ENCODE data around the gene RASSF8. TPM values are rescaled to one million over a fixed set of nuclear protein-coding genes. Genes with fewer than 3 reads are reported as not detected.

The RASSF8 gene
- total RNA-seq, 1 experiment from 2014 or later: 9.2 TPM

DNA sequence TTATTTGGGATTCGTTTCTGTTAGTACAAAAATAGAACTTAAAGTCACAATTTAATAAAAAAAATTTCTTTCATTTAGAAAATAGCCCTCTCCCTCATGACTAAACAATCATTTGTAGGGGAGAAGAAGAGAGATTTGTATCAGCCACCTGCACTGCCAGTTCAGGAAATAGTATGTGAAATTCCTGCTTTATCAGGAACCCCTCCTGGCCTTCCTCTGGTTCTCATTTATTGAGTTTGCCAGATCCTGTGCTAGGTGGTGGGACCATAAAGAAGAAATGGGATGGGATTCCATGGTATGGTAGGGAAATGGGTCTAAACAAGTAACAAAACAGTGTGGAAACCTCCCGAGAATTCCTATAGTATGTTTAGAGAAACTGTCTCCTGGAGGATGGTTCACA is 30.0 kb downstream of the RASSF8 start:
- RAD21 ChIA-PET (ENCODE audit: low non-redundant PET in 1 of 2, low total read pairs in 2 of 2, uncharacterized antibody in 2 of 2, unreplicated experiment in 2 of 2): no interaction called here
- H3K4me2 ChIP-seq (ENCODE audit: low read length): no peak overlapping the region
- H3K79me2 ChIP-seq (ENCODE audit: insufficient read depth, low read length): no peaks in the 10 kb centered on the region
- no peak overlapping the region for H3K4me3 ChIP-seq (replicated peaks in 1 of 2; ENCODE audit: low read depth in 1 of 2, low read length in 2 of 2)
- H3K9ac ChIP-seq (ENCODE audit: low read length): no peak overlapping the region
- H3K27ac ChIP-seq (ENCODE audit: low read depth, low read length): no peak overlapping the region
- DNase-seq (ENCODE audit: low read depth, low spot score) (no peak), ATAC-seq (no peak)
- H2AFZ ChIP-seq (ENCODE audit: low read depth, low read length, poor library complexity, severe bottlenecking): no peak overlapping the region
- H3K9me3 ChIP-seq (ENCODE audit: control insufficient read depth in 1 of 2, insufficient read depth in 1 of 2, low read depth in 1 of 2, low read length in 2 of 2): no peaks in the 10 kb centered on the region
- H3K36me3 ChIP-seq (ENCODE audit: control insufficient read depth in 1 of 2, insufficient read depth in 2 of 2, low read length in 2 of 2): no peaks in the 10 kb centered on the region
- POLR2A ChIA-PET: no interaction called here
- no peaks in the 10 kb centered on the region for H3K27me3 ChIP-seq (ENCODE audit: insufficient read depth, low read length)
- H3K4me1 ChIP-seq (ENCODE audit: control insufficient read depth in 1 of 2, insufficient read depth in 2 of 2, low read length in 2 of 2): no peaks in the 10 kb centered on the region
- intact Hi-C loops (cut with micrococcal nuclease): no loop called here
- no peaks in the 10 kb centered on the region for H4K20me1 ChIP-seq (ENCODE audit: insufficient read depth)
- CTCF ChIA-PET: no interaction called here
- no peak for TF ChIP-seq TCF7L2 (IDR thresholded peaks at IDR 0.05; ENCODE audit: borderline replicate concordance, extremely low read depth, insufficient read depth, insufficient read length)
- TF ChIP-seq, protein P1, sequence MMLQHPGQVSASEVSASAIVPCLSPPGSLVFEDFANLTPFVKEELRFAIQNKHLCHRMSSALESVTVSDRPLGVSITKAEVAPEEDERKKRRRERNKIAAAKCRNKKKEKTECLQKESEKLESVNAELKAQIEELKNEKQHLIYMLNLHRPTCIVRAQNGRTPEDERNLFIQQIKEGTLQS (IDR thresholded peaks at IDR 0.05): no peak
- BruUV-seq (replicated peaks): no TSS peak
- H3K9me2 ChIP-seq (ENCODE audit: insufficient read depth): no peaks in the 10 kb centered on the region

DNA sequence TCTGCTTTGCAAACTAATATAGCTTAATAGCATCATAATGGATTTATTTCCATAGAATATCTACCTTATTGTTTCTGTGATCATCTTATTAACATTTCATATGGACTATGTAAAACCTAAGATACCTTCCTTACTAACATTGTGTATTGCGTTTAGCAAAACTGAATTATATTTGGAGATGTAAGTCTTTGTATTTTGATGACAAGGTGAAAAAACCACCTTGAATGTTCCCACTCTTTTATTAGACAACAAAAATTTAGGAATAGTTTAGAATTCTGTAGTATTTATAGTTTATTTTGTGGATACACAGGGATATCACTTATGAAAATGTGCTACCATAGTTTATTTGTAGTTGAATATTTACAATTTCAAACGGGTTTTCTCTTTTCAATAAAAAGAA is 32.0 kb downstream of the RASSF8 start:
- Histone ChIP-seq H3K9ac (ENCODE audit: low read length) (no peak overlapping the region), H3K4me1 (ENCODE audit: control insufficient read depth in 1 of 2, insufficient read depth in 2 of 2, low read length in 2 of 2) (no peaks in the 10 kb centered on the region), H2AFZ (ENCODE audit: low read depth, low read length, poor library complexity, severe bottlenecking) (no peak overlapping the region), H3K27me3 (ENCODE audit: insufficient read depth, low read length) (no peaks in the 10 kb centered on the region), H4K20me1 (ENCODE audit: insufficient read depth) (no peaks in the 10 kb centered on the region), H3K4me2 (ENCODE audit: low read length) (no peak overlapping the region), H3K79me2 (ENCODE audit: insufficient read depth, low read length) (no peaks in the 10 kb centered on the region), H3K4me3 (replicated peaks in 1 of 2; ENCODE audit: low read depth in 1 of 2, low read length in 2 of 2) (no peak overlapping the region), H3K27ac (ENCODE audit: low read depth, low read length) (no peak overlapping the region), H3K36me3 (ENCODE audit: control insufficient read depth in 1 of 2, insufficient read depth in 2 of 2, low read length in 2 of 2) (no peaks in the 10 kb centered on the region), H3K9me2 (ENCODE audit: insufficient read depth) (no peaks in the 10 kb centered on the region), H3K9me3 (ENCODE audit: control insufficient read depth in 1 of 2, insufficient read depth in 1 of 2, low read depth in 1 of 2, low read length in 2 of 2) (no peaks in the 10 kb centered on the region)
- intact Hi-C loops (cut with micrococcal nuclease): no loop called here
- ChIA-PET RAD21 (ENCODE audit: low non-redundant PET in 1 of 2, low total read pairs in 2 of 2, uncharacterized antibody in 2 of 2, unreplicated experiment in 2 of 2) (no interaction called here), POLR2A (no interaction called here), CTCF (no interaction called here)
- no peak for DNase-seq (ENCODE audit: low read depth, low spot score)
- ATAC-seq: no peak
- BruUV-seq (replicated peaks): no TSS peak
- TF ChIP-seq POLR2AphosphoS5 (IDR thresholded peaks at IDR 0.05; ENCODE audit: low read depth, low read length) (no peak), RAD21 (IDR thresholded peaks at IDR 0.05; ENCODE audit: low read depth) (no peak), JUND (IDR thresholded peaks at IDR 0.05) (no peak), ZFX (IDR thresholded peaks at IDR 0.05) (no peak), ELF1 (IDR thresholded peaks at IDR 0.05; ENCODE audit: borderline replicate concordance, low read depth) (no peak), YY1 (IDR thresholded peaks at IDR 0.05; ENCODE audit: extremely low read depth, insufficient replicate concordance, low read depth, low read length) (no peak), EZH2 (IDR thresholded peaks at IDR 0.05) (no peak), POLR2A (IDR thresholded peaks at IDR 0.05; ENCODE audit: borderline replicate concordance, extremely low read depth, insufficient read depth, insufficient read length) (no peak)
- TF ChIP-seq, protein P2, sequence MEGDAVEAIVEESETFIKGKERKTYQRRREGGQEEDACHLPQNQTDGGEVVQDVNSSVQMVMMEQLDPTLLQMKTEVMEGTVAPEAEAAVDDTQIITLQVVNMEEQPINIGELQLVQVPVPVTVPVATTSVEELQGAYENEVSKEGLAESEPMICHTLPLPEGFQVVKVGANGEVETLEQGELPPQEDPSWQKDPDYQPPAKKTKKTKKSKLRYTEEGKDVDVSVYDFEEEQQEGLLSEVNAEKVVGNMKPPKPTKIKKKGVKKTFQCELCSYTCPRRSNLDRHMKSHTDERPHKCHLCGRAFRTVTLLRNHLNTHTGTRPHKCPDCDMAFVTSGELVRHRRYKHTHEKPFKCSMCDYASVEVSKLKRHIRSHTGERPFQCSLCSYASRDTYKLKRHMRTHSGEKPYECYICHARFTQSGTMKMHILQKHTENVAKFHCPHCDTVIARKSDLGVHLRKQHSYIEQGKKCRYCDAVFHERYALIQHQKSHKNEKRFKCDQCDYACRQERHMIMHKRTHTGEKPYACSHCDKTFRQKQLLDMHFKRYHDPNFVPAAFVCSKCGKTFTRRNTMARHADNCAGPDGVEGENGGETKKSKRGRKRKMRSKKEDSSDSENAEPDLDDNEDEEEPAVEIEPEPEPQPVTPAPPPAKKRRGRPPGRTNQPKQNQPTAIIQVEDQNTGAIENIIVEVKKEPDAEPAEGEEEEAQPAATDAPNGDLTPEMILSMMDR (IDR thresholded peaks at IDR 0.05 in 2 of 3, conservative IDR thresholded peaks at IDR 0.05 in 1 of 3; ENCODE audit: borderline replicate concordance in 1 of 3, insufficient read depth in 1 of 3, low read depth in 2 of 3, low read length in 2 of 3): no peak
- TF ChIP-seq, protein P3, sequence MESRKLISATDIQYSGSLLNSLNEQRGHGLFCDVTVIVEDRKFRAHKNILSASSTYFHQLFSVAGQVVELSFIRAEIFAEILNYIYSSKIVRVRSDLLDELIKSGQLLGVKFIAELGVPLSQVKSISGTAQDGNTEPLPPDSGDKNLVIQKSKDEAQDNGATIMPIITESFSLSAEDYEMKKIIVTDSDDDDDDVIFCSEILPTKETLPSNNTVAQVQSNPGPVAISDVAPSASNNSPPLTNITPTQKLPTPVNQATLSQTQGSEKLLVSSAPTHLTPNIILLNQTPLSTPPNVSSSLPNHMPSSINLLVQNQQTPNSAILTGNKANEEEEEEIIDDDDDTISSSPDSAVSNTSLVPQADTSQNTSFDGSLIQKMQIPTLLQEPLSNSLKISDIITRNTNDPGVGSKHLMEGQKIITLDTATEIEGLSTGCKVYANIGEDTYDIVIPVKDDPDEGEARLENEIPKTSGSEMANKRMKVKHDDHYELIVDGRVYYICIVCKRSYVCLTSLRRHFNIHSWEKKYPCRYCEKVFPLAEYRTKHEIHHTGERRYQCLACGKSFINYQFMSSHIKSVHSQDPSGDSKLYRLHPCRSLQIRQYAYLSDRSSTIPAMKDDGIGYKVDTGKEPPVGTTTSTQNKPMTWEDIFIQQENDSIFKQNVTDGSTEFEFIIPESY (IDR thresholded peaks at IDR 0.05; ENCODE audit: extremely low read depth, insufficient replicate concordance, low read length): no peak
- TF ChIP-seq, protein P4, sequence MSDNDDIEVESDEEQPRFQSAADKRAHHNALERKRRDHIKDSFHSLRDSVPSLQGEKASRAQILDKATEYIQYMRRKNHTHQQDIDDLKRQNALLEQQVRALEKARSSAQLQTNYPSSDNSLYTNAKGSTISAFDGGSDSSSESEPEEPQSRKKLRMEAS (IDR thresholded peaks at IDR 0.05): no peak

All from HCT116 (cell line).